Hepatocyte (in vitro differentiated cells): Measurements from ENCODE around the gene SAMD4A.

Source experiments
- EZH2 ChIP-seq: fragments of 200-600 bp; sonication (generic); IDR thresholded peaks from 2 replicates; pipeline ENCODE4 v1.6.1; 2016; ENCODE audit warnings: antibody characterized with exemption, mild to moderate bottlenecking, borderline replicate concordance
- EZH2phosphoT487 ChIP-seq: fragments of 200-600 bp; sonication (generic); IDR thresholded peaks from one replicate; pipeline ENCODE4 v1.6.1; 2018; ENCODE audit warnings: antibody characterized with exemption, mild to moderate bottlenecking, low read depth, moderate library complexity; ENCODE audit not compliant: unreplicated experiment, severe bottlenecking
- TF ChIP-seq, protein P1 (sequence below): fragments of 200-600 bp; sonication (generic); IDR thresholded peaks from 2 replicates; pipeline ENCODE4 v1.5.1; 2016; ENCODE audit warnings: antibody characterized with exemption, mild to moderate bottlenecking; ENCODE audit not compliant: poor library complexity

DNA sequence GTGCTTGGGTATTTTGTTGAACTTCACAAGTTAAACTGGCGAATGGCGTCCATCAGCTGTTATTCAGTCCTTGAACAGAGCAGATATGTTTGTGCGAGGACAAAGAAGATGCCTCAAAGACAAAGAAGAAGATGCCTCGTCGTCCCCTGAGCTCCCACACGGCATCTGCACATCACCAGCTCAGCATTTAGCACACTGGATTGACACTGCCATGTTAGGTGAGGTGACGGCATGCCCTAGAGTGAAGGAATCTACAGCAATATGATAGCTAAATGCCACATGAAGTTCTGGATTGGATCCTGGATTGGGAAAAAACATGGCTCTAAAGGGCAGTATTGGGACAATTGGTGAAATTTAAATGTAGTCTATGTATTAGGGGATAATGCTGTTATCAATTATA, 15.4 kb downstream of the SAMD4A start:
- TF ChIP-seq, protein P1, sequence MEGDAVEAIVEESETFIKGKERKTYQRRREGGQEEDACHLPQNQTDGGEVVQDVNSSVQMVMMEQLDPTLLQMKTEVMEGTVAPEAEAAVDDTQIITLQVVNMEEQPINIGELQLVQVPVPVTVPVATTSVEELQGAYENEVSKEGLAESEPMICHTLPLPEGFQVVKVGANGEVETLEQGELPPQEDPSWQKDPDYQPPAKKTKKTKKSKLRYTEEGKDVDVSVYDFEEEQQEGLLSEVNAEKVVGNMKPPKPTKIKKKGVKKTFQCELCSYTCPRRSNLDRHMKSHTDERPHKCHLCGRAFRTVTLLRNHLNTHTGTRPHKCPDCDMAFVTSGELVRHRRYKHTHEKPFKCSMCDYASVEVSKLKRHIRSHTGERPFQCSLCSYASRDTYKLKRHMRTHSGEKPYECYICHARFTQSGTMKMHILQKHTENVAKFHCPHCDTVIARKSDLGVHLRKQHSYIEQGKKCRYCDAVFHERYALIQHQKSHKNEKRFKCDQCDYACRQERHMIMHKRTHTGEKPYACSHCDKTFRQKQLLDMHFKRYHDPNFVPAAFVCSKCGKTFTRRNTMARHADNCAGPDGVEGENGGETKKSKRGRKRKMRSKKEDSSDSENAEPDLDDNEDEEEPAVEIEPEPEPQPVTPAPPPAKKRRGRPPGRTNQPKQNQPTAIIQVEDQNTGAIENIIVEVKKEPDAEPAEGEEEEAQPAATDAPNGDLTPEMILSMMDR: no peak
- no peak for TF ChIP-seq EZH2phosphoT487
- no peak for TF ChIP-seq EZH2
